Kidney capillary endothelial cell (primary cell): ENCODE results near the gene SLC17A1.

Experiments
- DNase-seq: peaks from one replicate; pipeline ENCODE4 v3.0.0-alpha.2; 2018; ENCODE audit warnings: low spot score

SLC17A1 gene, protein sequence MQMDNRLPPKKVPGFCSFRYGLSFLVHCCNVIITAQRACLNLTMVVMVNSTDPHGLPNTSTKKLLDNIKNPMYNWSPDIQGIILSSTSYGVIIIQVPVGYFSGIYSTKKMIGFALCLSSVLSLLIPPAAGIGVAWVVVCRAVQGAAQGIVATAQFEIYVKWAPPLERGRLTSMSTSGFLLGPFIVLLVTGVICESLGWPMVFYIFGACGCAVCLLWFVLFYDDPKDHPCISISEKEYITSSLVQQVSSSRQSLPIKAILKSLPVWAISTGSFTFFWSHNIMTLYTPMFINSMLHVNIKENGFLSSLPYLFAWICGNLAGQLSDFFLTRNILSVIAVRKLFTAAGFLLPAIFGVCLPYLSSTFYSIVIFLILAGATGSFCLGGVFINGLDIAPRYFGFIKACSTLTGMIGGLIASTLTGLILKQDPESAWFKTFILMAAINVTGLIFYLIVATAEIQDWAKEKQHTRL

GRCh38 chr6:25831532-25832306, at the start of gene SLC17A1:
SLC17A1 (minus strand) TSS chr6:25832052; CDS start chr6:25830557, 1,495 bp downstream.
- DNase-seq, result no peak

GRCh38 chr6:25880601-25881000, 48.7 kb upstream of the SLC17A1 start:
- no peak for DNase-seq

- no peak for DNase-seq
Measured at GRCh38 chr6:25878721-25879322, 47.0 kb upstream of the SLC17A1 start.

- DNase-seq, result no peak
Measured at GRCh38 chr6:25875926-25876602, 44.2 kb upstream of the SLC17A1 start.

GRCh38 chr6:25875563-25875905, 43.7 kb upstream of the SLC17A1 start:
- no peak for DNase-seq

- DNase-seq, result no peak
Measured at GRCh38 chr6:25874822-25875562, 43.1 kb upstream of the SLC17A1 start.

GRCh38 chr6:25874118-25874517, 42.3 kb upstream of the SLC17A1 start, which contains the start of gene SLC17A3:
SLC17A3 (minus strand) TSS chr6:25874243; CDS start chr6:25868387, 5,856 bp downstream.
- DNase-seq, result no peak

GRCh38 chr6:25872814-25873213, 41.0 kb upstream of the SLC17A1 start:
- DNase-seq, result no peak

DNA sequence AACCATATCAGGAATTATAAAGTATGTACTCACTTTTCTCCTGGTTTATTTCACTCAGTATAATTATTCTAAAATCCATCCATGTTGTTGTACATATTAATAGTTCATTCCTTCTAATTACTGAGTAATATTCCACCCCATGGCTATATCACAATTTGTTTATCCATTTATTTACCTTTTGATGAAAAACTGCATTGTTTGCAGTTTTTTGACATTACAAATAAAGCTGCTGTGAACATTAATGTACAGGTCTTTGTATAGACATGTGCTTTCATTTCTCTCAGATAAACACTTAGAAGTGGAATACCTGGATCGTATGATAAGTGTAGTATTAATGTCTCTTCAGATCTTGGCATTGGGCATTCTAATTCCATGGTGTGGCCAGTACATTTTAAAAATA, 38.0 kb upstream of the SLC17A1 start:
- DNase-seq, result no peak

- no peak for DNase-seq
Measured at GRCh38 chr6:25868436-25869183, 36.8 kb upstream of the SLC17A1 start.

DNA sequence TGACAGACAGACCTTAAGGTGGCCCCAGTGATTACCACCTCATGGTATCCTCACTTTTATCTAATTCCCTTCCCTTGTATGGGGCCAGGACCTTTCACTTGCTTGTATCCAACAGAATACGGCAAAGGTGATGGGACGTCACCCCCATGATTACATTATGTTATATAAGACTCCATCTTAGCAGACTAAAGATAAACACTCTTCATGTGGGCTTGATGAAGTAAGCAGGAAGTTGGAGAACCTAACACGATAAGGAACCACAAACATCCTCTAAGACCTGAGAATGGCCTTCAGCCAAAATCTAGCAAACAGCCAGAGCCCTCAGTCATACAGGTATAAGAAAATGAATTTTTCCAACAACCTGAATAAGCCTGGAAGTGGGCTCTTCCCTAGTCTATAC, 34.2 kb upstream of the SLC17A1 start:
- DNase-seq, result no peak

- no peak for DNase-seq
Measured at GRCh38 chr6:25863360-25863759, 31.5 kb upstream of the SLC17A1 start.

GRCh38 chr6:25862199-25862598, 30.3 kb upstream of the SLC17A1 start:
- DNase-seq, result no peak

DNA sequence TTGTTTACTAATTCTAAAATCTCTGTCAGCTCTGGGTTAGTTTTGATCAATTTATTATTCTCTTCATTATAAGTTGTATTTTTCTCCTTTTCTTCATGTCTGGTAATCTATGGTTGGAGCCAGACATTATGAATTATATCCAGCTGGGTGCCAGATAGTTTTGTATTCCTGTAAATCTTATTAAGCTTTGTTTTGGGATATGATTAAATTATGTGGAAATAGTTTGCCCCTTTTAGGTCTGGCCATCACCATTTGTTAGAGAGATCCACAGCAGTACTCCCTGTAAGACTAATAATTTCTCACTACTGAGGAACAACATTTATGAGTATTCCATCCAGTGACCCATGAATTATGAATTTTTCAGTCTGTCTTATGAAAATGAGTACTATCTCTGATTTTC, 20.9 kb upstream of the SLC17A1 start:
- DNase-seq, result no peak

DNA sequence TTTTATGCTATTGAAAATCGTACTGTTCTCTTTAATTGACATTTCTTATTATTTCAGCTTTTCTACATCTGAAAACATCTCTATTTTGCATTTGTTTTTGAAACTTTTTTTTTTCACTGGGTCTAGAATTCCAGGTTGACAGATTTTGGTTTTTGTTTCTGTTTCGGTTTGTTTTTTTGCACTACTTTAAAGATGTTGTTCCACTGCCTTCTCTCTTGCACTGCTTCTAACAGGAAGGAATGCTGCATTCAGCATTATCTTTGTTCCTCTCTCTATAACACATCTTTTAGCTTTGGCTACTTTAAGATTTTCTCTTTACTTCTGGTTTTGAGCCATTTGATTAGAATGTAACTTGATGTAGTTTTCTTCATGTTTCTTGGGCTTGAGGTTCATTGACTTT, 20.1 kb upstream of the SLC17A1 start:
- no peak for DNase-seq

DNA sequence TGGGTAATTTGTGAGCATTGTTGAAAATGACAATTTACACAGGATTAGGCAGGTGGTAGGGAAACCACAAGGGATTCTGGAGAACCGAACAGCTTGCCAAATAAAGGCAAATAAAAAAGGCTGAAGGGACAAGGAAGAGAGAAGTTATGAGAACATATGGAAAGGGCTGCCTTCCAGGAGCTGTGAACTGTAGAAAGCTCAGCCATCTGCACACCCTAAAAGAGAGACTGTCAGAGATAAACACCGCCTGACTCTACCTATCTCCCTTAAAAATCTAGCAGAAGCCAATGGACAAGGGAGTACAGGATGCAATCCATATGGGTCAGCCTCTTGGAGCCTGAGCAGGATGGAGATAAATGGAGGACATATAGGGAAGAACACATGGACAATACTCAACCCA, 12.7 kb upstream of the SLC17A1 start:
- no peak for DNase-seq

DNA sequence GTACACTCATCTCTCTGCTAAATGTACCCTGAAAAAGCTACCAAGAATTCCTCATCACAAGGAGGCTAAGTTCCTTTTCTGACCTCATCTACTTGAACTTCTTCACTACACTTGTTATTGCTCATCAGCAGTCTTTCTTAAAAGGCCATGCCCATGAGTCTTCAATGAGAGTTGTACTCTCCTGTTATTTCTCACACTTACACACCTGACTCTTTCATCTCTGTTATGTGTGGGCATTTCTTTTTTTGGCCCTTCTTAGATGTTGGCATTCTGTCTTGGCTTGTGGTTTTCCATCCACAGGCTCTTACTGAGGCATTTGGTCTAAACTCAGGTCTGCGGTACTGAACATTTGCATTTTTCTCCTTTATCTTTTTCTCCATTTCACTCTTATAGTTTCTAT, 10.7 kb upstream of the SLC17A1 start:
- no peak for DNase-seq

GRCh38 chr6:25835442-25836283, 3.8 kb upstream of the SLC17A1 start:
- DNase-seq, result no peak

GRCh38 chr6:25834950-25835349, 3.1 kb upstream of the SLC17A1 start:
- no peak for DNase-seq

DNA sequence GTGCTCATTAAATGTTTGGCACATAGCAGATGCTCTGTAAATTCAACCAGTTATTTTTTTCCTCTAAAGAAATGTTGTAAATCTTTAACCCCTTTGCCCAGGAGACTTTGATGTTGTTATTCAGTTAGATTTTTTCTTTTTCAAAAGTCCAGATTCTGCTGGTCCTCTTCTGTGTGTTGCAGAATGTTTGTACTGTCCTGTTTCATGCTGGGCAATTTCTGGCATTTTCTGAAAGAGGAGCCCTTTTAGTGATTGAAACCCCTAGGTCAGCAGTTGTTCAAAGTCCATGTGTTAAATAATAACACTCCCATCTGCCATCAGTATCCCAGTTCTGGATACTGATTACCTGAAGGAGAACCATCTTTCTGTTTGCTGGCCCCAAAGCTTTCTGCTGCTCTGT, 1.3 kb upstream of the SLC17A1 start:
- DNase-seq, result no peak
